HG03097 (cell line): ENCODE results near the gene PALM3.
A peak's percentile ranks its signal among the peaks of the same experiment; 100 is the strongest.

Source experiments
- ATAC-seq: cut with Tn5 transposase; IDR thresholded peaks from one replicate; pipeline ENCODE4 v1.9.1; 2021; ENCODE audit not compliant: unreplicated experiment, low FRiP score

Gene PALM3

GRCh38 chr19:14061751-14062557 is at the start of gene PALM3:
Gene PALM3 (minus strand): TSS chr19:14062076. CDS start chr19:14061980, 96 bp downstream.
- no peak for ATAC-seq

DNA sequence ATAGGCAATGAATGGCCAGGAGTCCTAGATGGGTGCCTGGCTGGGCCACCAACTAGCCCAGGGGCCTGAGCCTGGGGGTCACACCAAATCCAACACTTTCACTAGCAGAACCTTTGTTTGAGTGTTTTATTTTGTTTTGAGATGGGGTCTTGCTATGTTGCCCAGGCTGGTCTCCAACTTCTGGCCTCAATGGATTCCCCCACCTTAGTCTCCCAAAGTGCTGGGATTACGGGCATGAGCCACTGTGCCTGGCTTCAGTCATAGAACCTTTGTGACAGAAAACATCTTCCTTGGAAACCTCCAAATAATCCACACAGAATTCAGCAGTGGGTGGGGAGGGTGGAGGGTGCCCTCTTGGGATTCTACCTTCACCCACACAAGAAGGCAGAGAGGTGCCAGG is 49.6 kb upstream of the PALM3 start:
- ATAC-seq, result no peak

DNA sequence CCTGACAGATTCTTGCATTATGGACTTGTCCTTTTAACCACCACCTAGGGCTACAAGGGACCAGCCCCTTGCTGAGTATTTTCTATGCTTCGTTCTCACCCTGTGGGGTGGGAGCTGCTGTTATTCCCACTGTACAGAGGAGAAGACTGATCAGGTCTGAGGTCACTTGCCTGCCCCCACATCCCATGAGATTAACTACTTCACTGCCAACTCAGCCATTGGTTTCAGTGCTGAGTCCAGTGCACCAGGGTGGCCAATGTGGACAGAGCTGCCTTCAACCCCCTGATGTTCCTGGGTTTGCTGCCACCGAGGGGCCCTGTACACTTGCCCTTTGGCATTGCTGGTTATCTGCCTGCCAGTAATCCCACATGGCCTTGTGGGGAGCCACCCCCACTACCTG is 48.8 kb upstream of the PALM3 start:
- ATAC-seq, result no peak

DNA sequence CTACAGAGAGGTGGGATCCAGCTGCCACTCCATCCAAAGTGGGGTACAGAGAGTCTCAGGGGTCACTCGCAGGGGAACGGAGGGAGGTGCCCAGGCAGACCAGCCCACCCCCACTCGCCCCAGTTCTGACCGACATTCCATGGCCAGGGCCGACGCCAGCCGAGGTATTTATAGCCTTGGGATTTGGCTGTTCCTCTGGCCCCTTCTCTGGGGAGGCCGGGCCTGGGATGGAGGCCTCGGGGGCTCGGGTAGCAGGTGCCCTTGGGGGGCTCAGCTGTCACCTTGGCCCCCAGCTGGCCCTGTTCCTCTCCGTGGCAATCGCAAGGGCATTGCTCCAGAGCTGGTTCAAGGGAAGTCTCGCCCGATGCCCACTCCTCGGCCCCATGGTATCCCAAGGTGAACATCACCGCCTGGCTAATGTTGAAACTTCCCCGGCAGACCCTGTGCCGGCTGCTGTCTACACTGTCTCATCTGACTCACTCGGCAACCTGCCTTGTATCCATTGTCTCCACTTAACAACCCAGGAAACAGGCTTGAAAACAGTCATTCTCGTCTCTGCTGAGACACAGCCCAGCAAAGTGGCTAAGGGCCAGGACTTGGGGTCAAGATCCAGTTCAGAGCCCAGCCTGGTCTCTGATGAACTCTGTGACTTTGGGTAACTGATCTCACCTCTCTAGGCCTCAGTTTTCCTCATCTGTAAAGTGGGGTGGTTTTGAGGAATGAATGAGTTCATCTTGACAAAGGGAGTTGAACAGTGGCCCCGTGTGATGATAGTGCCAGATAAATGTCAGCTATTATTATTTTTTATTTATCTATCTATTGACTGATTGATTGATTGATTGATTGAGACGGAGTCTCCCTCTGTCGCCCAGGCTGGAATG is 45.9 kb upstream of the PALM3 start:
- ATAC-seq, result no peak

DNA sequence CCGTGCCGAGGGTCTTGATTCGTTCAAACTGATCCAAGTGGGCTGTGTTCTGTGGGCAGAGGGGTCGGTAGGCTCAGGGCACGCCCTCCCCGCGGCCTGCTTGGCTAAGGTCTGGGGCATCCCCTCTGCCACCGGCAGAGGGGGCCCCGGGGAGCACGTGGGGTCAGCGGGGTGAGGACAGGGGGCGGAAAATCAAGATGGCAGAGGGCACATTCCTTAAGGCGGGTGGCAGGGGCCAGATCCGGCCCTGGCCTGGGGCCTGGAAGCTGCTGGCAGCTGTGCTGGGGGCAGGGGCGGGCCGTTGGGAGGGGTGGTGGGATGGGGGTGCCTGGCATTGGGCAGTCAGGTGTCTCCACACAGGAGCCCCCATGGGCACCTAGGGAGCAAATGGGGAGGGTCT is 45.0 kb upstream of the PALM3 start:
- no peak for ATAC-seq

DNA sequence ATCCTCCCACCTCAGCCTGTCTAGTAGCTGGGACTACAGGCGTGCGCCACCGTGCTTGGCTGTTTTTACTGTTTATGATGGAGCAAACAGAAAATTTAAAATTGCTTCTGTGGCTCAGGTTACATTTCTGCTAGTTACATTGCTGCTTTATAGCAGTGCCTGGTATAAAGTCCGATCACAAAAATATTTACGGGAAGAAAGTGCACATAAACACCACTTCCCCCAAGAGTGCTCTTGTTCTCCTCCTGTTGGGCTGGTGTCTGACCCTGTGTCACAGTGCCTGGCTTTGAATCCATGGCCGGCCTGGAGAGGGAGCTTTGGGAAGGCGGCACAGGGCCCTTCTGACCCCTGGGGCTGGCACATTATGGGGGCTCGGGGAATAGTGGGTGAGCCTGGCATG is 43.8 kb upstream of the PALM3 start:
- no peak for ATAC-seq

DNA sequence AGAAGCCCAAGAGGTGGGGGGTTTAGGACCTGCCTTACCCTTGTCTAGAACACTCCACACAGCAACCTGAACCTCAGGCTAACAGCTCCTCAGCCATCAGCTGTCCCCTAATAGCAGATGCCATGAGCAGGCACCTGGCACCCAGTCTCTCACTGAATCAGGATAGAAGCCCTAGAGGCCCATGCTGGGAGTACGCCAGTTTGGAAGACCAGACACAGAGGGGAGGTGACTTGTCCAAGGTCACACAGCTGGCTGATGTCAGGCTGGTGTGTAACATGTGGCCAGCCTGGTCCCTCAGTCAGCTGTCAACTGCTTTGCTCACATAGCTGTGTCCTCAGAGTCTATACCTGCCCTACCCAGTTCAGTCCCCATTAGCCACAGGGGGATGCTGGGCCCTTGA is 41.4 kb upstream of the PALM3 start:
- no peak for ATAC-seq

GRCh38 chr19:14102756-14103155 is 40.9 kb upstream of the PALM3 start:
- no peak for ATAC-seq

DNA sequence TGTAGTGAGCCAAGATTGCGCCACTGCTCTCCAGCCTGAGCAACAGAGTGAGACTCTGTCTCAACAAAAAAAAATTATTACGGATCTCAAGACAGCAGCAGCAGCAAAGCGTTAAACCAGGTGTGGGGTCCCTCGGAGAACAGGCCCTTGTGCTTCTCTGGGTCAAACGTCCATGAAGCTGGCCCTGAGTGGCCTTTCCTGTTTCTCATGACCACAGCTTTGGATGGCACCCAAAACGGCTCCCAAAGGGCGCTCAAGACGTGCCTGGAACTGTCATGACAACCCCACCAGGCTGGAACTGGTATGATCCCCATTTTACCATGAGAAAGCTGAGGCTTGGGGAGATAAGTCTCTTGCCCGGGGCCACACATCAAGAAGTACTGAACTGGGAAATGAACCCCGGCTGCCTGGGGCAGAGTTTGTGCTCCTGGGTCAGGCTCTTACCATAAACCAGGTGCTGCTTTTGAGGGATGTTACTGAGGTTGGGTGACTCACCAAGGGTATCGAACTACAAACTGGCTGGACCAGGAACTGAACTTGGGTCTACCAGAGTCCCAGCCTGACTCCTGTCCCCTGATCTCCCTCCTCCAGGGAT is 40.3 kb upstream of the PALM3 start:
- ATAC-seq, result no peak

DNA sequence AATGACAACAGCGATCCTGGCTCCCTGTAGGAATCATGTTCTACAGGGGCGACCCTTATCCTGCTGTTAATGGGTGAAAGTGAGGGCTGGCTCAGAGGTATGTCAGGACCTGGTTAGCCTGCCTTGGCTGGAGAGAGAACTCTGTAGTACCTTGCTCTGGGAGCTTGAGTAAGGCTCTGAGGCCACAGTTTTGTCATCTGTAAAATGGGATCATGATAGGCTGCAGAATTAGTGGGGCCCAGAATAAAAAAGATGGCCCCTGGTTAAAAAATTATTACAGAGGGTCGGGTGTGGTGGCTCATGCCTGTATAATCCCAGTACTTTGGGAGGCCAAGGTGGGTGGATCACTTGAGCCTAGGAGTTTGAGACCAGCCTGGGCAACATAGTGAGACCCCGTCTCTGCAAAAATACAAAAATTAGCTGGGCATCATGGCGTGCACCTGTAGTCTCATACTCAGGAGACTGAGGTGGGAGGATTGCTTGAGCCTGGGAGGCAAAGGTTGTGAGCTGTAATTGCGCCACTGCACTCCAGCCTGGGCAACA is 39.2 kb upstream of the PALM3 start:
- no peak for ATAC-seq

DNA sequence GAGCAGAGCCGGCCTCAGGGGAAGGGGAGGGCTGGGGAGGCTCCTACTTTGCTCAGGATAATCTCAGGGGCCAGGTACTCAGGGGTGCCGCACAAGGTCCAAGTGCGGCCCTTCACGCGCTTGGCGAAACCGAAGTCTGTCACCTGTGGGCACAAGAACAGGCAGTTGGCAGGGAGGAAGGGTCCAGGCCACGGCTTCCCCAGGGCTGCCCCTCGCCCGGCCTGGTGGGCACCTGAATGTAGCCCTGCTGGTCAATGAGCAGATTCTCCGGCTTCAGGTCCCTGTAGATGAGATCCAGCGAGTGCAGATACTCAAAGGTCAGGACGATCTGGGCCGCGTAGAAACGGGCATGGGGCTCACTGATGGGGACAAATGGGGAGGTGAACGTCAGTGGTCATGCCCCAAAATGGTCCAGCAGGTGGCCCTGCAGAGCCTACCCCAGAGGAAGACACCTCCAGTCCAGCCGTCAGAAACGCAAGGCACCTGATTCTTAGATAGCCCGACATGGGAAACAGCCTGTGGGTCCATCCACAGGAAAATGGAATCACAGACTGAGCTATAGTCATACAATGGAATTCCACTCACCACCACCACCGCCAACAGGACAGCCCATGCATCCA is 35.8 kb upstream of the PALM3 start:
- ATAC-seq, result no peak

DNA sequence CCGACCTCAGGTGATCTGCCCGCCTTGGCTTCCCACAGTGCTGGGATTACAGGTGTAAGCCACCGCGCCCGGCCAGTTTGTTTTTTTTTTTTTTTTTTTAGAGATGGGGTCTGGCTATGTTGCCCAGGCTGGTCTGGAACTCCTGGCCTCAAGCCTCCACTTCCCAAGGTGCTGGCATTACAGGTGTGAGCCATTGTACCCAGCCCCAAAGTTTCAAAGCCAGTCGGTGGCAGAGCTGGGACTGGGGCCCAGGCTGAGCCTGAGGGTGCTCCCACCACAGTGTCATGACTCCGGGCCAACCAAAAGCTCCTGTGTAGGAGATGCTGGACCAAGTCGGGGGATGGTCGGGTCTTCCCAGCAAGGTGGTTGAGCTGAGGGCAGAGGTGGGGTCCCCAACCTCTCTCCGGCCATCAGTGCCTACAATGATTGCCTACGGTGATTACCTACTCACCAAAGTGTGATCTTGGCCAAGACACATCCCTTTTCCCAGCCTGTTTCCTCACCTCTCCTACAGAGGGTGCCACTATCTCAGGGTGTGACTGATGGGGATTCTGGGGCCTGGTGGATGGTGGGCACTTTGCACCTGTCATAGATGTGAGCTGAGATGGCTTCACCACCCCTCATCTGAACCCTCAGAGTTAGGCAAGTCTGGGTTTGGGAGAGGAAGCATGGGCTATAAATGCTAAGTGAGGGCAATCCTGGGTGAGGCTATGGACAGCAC is 34.6 kb upstream of the PALM3 start:
- ATAC-seq, result no peak

DNA sequence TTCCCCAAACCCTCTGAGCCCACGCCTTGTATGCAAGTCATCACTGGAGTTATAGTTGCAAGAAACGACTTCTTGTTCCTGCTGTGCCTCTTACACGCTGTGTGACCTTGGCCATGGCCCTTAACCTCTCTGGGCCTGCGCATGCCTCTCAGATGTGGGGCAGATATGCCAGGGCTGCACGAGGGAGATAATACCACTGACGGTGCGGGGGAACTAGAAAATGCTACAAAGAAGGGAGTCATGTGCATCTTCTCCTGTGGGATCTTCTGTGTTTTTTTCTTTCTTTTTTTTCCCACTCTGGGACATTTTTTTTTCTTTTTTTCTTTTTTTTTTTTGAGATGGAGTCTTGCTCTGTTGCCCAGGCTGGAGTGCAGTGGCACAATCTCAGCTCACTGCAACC is 33.0 kb upstream of the PALM3 start:
- no peak for ATAC-seq

DNA sequence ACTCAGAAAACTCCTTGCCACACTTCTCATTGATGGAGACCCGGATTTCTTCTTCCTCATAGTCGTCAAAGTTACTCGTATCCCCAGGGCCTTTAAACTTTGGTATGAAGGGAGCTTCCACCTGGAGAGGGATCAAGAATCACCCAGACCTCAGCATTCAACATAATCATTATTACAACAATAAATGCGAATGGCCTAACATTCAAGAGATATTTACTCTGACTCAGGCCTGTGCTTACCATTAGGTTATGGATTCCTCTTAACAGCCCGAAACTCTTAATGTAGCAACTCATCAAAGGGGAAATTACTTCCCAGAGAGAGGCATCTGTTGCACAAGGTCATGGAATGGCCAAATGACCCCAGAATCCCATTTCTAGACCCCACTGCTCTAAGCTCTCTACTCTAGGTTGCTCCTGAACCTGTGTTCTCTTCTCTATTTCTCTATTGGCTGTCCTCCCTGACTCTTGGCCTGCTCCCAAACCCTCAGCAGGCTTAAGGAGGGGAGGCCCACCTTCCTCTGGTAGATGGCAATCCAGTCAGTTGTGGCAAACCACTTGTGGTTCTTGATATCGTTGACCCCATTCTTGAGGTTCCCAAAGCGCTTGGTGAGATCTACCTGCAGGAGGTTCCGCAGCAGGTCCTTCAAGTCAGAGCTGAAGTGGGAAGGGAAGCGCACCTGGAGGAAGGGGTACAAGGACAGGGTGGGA is 31.4 kb upstream of the PALM3 start:
- no peak for ATAC-seq

DNA sequence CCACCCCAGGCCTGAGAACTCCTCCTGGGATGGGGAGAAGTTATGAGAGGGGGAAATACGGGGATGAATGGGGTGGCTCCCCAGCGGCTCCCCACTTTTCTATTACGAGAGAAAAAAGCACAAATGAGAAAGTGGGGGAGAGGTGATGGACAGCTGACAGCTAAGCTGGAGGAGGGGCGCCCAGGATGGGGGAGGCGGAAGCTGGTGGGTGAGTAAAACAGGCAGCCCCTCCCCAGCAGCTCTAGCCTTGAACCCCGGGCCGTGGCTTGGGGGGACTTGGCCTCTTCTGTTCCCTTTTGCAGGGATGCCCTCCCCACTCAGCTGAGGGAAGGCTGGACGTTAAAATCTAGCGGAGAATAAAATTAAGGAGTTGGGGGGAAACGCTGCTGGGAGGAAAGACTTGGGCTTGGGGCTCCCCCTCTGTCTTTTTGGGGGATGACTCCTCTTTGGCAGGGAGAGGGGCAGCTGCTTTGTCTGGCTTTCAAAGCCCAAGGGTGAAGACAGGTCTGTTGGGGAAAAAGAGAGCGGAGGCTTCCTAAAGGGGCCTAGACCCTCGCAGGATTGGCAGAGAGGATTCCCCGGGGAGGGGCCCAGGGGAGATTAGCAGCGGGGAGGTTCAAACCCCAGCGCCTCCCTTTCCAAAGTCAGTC is 30.1 kb upstream of the PALM3 start:
- ATAC-seq, result peak; percentile 16

GRCh38 chr19:14091081-14091812 is 29.4 kb upstream of the PALM3 start:
- peak; percentile 37 for ATAC-seq

DNA sequence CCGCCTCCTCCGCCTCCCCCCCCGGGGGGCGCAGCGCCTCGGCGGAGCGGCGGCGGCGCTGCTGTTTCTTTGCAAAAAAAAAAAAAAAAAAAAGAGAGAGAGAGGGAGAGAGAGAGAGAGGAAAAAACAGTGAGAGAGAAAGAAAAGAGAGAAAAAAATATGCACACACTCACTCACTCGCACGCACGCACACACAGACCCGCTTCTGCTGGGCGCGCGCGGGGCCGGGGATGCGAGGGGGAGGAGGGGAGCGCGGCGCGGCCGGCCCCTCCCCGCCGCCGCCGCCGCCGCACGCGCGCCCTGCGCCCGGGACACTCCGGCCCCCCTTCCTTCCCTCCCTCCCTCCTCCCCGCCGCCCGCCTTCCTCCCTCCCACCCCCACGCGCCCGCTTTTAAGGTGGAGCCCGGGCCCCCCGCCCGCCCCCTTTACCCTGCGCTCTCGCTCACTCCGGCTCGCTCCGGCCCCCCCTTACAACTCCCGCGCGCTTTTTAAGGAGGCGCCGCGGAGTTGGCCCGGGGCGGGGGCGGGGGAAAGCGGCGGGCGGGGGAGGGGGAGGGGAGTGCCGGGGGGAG is 28.7 kb upstream of the PALM3 start, which contains the start of gene SAMD1:
TSS of gene SAMD1 (minus strand) at position 243 of the 572 bp plus-strand sequence.
- peak; percentile 35 for ATAC-seq
